Smooth muscle cell (in vitro differentiated cells): Measurements from ENCODE around the gene ZFHX3. TPM values are rescaled to one million over a fixed set of nuclear protein-coding genes. Genes with fewer than 3 reads are reported as not detected.

Source experiments
- DNase-seq: peaks from one replicate; lab custom pipeline; 2025; ENCODE audit not compliant: unreplicated experiment; lab: John Stamatoyannopoulos, UW
- H2AFZ ChIP-seq: fragments of 200-600 bp; sonication (generic); 2 replicates; pipeline ENCODE4 v1.6.0; 2016; ENCODE audit warnings: antibody characterized with exemption, low read depth, mild to moderate bottlenecking
- H3F3A ChIP-seq: fragments of 200-600 bp; sonication (generic); 2 replicates; pipeline ENCODE4 v1.6.0; 2017; ENCODE audit warnings: antibody characterized with exemption, low read depth
- H3K27ac ChIP-seq: fragments of 200-600 bp; sonication (generic); 2 replicates; pipeline ENCODE4 v1.5.1; 2016; ENCODE audit warnings: low read depth, mild to moderate bottlenecking
- H3K27me3 ChIP-seq: fragments of 200-600 bp; sonication (generic); 2 replicates; pipeline ENCODE4 v1.6.1; 2016; ENCODE audit warnings: low read depth, mild to moderate bottlenecking
- H3K36me3 ChIP-seq: fragments of 200-600 bp; sonication (generic); 2 replicates; pipeline ENCODE4 v1.5.1; 2016; ENCODE audit warnings: low read depth
- H3K4me1 ChIP-seq: fragments of 200-600 bp; sonication (generic); 2 replicates; pipeline ENCODE4 v1.5.1; 2016; ENCODE audit warnings: low read depth
- H3K4me2 ChIP-seq: fragments of 200-600 bp; sonication (generic); 2 replicates; pipeline ENCODE4 v1.6.0; 2016; ENCODE audit warnings: mild to moderate bottlenecking
- H3K4me3 ChIP-seq: fragments of 200-600 bp; sonication (generic); 2 replicates; pipeline ENCODE4 v1.5.1; 2016; ENCODE audit warnings: mild to moderate bottlenecking
- H3K79me2 ChIP-seq: fragments of 200-600 bp; sonication (generic); 2 replicates; pipeline ENCODE4 v1.6.0; 2016; ENCODE audit warnings: low read depth, mild to moderate bottlenecking
- H3K9ac ChIP-seq: fragments of 200-600 bp; sonication (generic); 2 replicates; pipeline ENCODE4 v1.6.0; 2016; ENCODE audit warnings: low read depth
- H3K9me3 ChIP-seq: fragments of 200-600 bp; sonication (generic); replicated peaks from 2 replicates; pipeline ENCODE4 v1.5.1; 2016; ENCODE audit warnings: low read depth
- H4K20me1 ChIP-seq: fragments of 200-600 bp; sonication (generic); 2 replicates; pipeline ENCODE4 v1.6.0; 2016; ENCODE audit warnings: low read depth
- WGBS: methylation state at CpG from one replicate; pipeline ENCODE4 v1.1.7; 2016; ENCODE audit warnings: low lambda C conversion rate; 5-methylcytosine and 5-hydroxymethylcytosine counted together
- polyA plus RNA-seq: library from polyadenylated mRNA; unstranded; fragments of >200 nt; fragmentation: Nextera tagmentation; extraction: Ambion mirVana; gene quantifications from 2 replicates; pipeline ENCODE4 v1.2.1, GENCODE V29; 2016
- total RNA-seq: library from RNA; depleted of rRNA; stranded (reverse); fragments of >200 nt; gene quantifications from 2 replicates; pipeline ENCODE4 v1.2.3, GENCODE V29; 2014
- TF ChIP-seq, protein P1 (sequence below): fragments of 200-600 bp; sonication (generic); IDR thresholded peaks from 2 replicates; pipeline ENCODE4 v1.5.1; 2017; ENCODE audit warnings: borderline replicate concordance, mild to moderate bottlenecking, antibody characterized with exemption; ENCODE audit not compliant: insufficient read depth, poor library complexity, severe bottlenecking

ZFHX3 gene
- total and polyA plus RNA-seq, 2 experiments from 2014 or later: 3.1 to 9.8 TPM

DNA sequence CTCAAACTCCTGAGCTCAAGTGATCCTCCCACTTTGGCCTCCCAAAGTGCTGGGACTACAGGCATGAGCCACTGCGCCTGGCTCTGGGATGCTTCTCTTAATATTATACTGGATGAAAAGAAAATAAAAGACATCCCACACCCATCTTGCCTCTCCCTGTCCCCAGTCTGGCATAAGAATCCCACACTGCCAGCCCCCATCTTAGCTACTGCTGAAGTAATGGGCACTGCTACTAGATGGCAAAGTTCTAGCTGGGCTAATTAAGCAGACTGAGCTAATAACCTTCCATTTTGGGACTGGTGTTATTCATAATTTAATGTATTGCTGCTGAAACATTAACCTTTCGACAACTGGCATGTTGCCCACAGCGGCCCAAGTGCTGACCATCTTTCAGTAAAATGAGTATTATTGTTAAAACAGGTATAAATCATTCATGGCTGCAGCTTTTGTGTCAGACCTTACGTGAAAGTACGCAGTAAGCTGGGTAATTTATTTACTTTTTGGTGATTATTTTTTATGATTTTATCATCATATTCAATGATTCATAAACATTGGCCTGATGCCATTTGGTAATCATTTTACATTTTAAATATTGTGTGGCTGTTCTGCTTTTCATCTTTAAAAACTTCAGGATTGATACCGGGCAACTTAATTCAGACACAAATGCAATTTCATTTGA lies 47.4 kb upstream of the ZFHX3 start:
- Histone ChIP-seq H4K20me1 (no peaks in the 10 kb centered on the region), H3K9ac (no peak overlapping the region), H2AFZ (no peak overlapping the region), H3K4me3 (no peak overlapping the region), H3K36me3 (no peaks in the 10 kb centered on the region), H3K4me2 (no peak overlapping the region), H3K4me1 (no peaks in the 10 kb centered on the region), H3F3A (no peaks in the 10 kb centered on the region), H3K9me3 (no peaks in the 10 kb centered on the region), H3K27ac (no peak overlapping the region), H3K27me3 (no peaks in the 10 kb centered on the region), H3K79me2 (no peaks in the 10 kb centered on the region)
- DNase-seq: no peak
- WGBS: 95% methylated on average over 6 of the region's 6 CpGs
- TF ChIP-seq, protein P1, sequence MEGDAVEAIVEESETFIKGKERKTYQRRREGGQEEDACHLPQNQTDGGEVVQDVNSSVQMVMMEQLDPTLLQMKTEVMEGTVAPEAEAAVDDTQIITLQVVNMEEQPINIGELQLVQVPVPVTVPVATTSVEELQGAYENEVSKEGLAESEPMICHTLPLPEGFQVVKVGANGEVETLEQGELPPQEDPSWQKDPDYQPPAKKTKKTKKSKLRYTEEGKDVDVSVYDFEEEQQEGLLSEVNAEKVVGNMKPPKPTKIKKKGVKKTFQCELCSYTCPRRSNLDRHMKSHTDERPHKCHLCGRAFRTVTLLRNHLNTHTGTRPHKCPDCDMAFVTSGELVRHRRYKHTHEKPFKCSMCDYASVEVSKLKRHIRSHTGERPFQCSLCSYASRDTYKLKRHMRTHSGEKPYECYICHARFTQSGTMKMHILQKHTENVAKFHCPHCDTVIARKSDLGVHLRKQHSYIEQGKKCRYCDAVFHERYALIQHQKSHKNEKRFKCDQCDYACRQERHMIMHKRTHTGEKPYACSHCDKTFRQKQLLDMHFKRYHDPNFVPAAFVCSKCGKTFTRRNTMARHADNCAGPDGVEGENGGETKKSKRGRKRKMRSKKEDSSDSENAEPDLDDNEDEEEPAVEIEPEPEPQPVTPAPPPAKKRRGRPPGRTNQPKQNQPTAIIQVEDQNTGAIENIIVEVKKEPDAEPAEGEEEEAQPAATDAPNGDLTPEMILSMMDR: no peak

DNA sequence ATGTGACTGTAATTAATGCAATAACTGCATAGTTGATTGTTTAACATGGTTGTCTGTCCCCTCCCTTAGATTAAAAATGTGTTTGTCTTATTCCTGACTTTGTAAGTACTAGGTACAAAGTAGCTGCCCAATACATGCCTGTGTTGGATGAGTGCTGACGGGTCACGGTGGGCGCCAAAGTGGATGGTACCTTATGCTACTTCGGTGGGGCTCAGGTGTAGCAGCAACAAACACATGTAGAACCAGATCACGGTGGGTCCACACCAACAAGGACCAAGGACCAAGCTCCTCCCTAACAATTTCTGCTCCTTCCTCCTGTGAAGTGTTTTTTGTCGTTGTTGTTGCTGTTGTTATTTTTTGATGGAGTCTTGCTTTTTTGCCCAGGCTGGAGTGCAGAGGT lies 46.4 kb upstream of the ZFHX3 start:
- Histone ChIP-seq H3K79me2 (no peaks in the 10 kb centered on the region), H3K4me2 (no peak overlapping the region), H3K36me3 (no peaks in the 10 kb centered on the region), H3K9me3 (no peaks in the 10 kb centered on the region), H3K27ac (no peak overlapping the region), H3K27me3 (no peaks in the 10 kb centered on the region), H3F3A (no peaks in the 10 kb centered on the region), H4K20me1 (no peaks in the 10 kb centered on the region), H3K4me1 (no peaks in the 10 kb centered on the region), H3K4me3 (no peak overlapping the region), H2AFZ (no peak overlapping the region), H3K9ac (no peak overlapping the region)
- TF ChIP-seq, protein P1: no peak
- DNase-seq: no peak
- WGBS: 97% methylated on average over 6 of the region's 6 CpGs

DNA sequence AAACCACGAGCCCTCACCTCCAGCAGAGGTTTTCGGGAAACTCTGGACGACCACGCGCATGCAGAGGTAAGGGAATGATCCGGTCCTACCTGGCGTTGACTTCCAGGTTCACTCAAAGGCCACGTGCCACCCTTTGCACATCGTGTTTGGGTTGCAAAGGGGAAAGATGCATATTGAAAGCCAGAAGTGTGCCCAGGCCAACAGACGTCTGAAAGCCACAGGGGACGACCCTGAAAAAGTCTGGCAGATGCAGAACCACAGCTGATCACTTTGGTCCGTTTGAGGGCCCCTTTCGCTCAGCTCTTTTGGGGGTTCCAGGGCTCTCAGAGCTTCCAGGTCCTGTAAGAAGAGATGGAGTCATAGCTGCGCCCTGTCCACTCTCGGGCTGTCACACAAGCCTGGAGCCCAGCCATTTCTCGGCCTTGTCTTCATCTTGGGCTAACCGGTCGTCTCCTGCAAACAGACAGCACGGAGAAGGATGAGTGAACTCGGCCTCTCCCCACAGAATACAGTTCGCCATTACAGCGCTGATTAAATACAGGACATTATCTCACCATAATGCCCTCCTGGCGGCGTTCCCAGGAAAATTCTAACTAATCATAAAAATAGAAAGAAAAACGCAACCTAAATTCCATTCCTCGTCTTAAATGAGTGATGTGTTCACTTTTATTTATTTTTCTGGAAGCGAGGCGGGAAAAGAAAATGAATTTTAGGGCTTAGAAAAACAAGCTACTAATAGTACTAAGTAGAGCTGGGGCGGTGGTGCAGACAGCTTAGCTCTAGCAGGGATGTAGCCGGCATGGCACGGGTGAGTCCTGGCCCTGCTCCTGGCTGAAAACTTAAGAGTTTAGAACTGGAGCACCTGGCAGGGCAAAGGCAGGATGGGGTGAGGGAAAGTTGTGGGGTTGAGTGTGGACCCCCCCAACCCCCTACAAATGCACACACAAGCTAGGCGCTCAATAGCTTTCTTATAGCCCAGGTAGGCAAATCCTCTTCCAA lies 45.5 kb upstream of the ZFHX3 start:
- WGBS: 90% methylated on average over 32 of the region's 32 CpGs
- no peaks in the 10 kb centered on the region for H3K79me2 ChIP-seq
- no peak overlapping the region for H3K27ac ChIP-seq
- H3K4me2 ChIP-seq: no peak overlapping the region
- H4K20me1 ChIP-seq: no peaks in the 10 kb centered on the region
- no peaks in the 10 kb centered on the region for H3K27me3 ChIP-seq
- H3F3A ChIP-seq: no peaks in the 10 kb centered on the region
- H3K4me3 ChIP-seq: no peak overlapping the region
- DNase-seq: no peak
- TF ChIP-seq, protein P1: no peak
- H3K9ac ChIP-seq: no peak overlapping the region
- no peaks in the 10 kb centered on the region for H3K9me3 ChIP-seq
- H3K4me1 ChIP-seq: no peaks in the 10 kb centered on the region
- no peaks in the 10 kb centered on the region for H3K36me3 ChIP-seq
- no peak overlapping the region for H2AFZ ChIP-seq
